Endodermal cell (in vitro differentiated cells): ENCODE results near the gene SHANK1. TPM values are rescaled to one million over a fixed set of nuclear protein-coding genes. Genes with fewer than 3 reads are reported as not detected.
"Not testable (repeated sequence)": the region's sequence is repeated elsewhere in the genome, so short reads cannot be mapped to it uniquely, and the experiment has no call there.

Experiments used
- DNase-seq: peaks from one replicate; pipeline ENCODE4 v3.0.0-alpha.2; 2017
- H3K27ac ChIP-seq: 2 replicates; pipeline ENCODE4 v1.5.1; 2013; ENCODE audit warnings: mild to moderate bottlenecking, low read depth, low read length, moderate library complexity
- H3K27me3 ChIP-seq: 2 replicates; pipeline ENCODE4 v1.6.1; 2013; ENCODE audit warnings: mild to moderate bottlenecking, low read length, moderate library complexity; ENCODE audit not compliant: insufficient read depth, control insufficient read depth, poor library complexity, severe bottlenecking
- H3K36me3 ChIP-seq: 2 replicates; pipeline ENCODE4 v1.7.0; 2013; ENCODE audit warnings: mild to moderate bottlenecking, low read length, moderate library complexity; ENCODE audit not compliant: control insufficient read depth, insufficient read depth
- H3K4me1 ChIP-seq: one replicate; pipeline ENCODE4 v1.7.0; 2013; ENCODE audit warnings: low read length; ENCODE audit not compliant: control insufficient read depth, insufficient read depth
- H3K4me3 ChIP-seq: 2 replicates; pipeline ENCODE4 v1.5.1; 2013; ENCODE audit warnings: mild to moderate bottlenecking, low read length, moderate library complexity
- H3K9ac ChIP-seq: 2 replicates; pipeline ENCODE4 v1.6.1; 2013; ENCODE audit warnings: mild to moderate bottlenecking, low read length, moderate library complexity; ENCODE audit not compliant: poor library complexity, severe bottlenecking; ENCODE audit errors: extremely low read depth
- H3K9me3 ChIP-seq: 2 replicates; pipeline ENCODE4 v1.6.1; 2013; ENCODE audit warnings: mild to moderate bottlenecking, low read length, moderate library complexity; ENCODE audit not compliant: control insufficient read depth
- H3K27ac Mint-ChIP-seq: 2 replicates; pipeline ENCODE4 v1.8.0; 2020; ENCODE audit warnings: mixed read lengths
- H3K27me3 Mint-ChIP-seq: 2 replicates; pipeline ENCODE4 v1.8.0; 2021; ENCODE audit warnings: mild to moderate bottlenecking, mixed read lengths; ENCODE audit not compliant: insufficient read depth
- H3K36me3 Mint-ChIP-seq: 2 replicates; pipeline ENCODE4 v1.8.0; 2020; ENCODE audit warnings: low read depth, mixed read lengths
- H3K4me1 Mint-ChIP-seq: 2 replicates; pipeline ENCODE4 v1.8.0; 2020; ENCODE audit warnings: mixed read lengths
- H3K4me3 Mint-ChIP-seq: 2 replicates; pipeline ENCODE4 v1.8.0; 2020; ENCODE audit warnings: mild to moderate bottlenecking, moderate library complexity, mixed read lengths
- H3K9me3 Mint-ChIP-seq: 2 replicates; pipeline ENCODE4 v1.8.0; 2020; ENCODE audit warnings: mild to moderate bottlenecking, mixed read lengths
- WGBS, 2 experiments: methylation state at CpG; one replicate each; pipeline versions ENCODE4 v1.1.5 to v1.1.7; 2013; ENCODE audit warnings: missing lambda C conversion rate in 2 of 2, mixed read lengths in 1 of 2; ENCODE audit not compliant: insufficient coverage in 1 of 2, insufficient read length in 1 of 2; 5-methylcytosine and 5-hydroxymethylcytosine counted together
- total RNA-seq, 2 donors: library from RNA; stranded (reverse); fragmentation: NEBNext Ultra II Directional in 1 of 2; extraction: Animal tissue kit (Norgen Biotek cat#: 25700) in 1 of 2; gene quantifications; 2 replicates in 1 of 2; 3 replicates in 1 of 2; pipeline ENCODE4 v1.2.1, GENCODE V29; 2021
- TF ChIP-seq, protein P1 (sequence below): fragments of 200-600 bp; sonication (generic); conservative IDR thresholded peaks from 2 replicates; pipeline ENCODE4 v1.5.0; 2021; ENCODE audit warnings: antibody characterized with exemption, mild to moderate bottlenecking

SHANK1 gene
- total RNA-seq, 2 donors from 2014 or later, result 1.6 to 1.9 TPM

DNA sequence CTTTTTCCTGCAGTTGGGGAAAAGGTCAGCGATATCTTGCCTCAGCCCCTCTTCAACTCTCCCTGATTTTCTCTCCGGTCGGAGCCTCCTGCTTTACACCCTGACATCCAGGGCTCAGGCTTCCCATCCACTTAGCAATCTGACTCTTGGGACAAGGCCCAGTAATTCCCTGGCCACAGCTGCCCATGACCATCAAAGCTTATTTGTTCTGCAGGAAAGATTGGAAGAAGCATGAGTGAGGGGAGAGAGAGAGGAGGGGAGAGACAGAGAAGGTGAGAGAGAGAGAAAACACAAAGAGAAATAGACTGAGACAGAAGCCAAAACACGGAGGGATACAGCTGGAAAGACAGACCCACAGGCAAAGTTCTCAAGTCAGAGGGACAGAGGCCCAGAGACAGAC, 93.6 kb downstream of the SHANK1 start:
- Histone ChIP-seq H3K27me3 (no peaks in the 10 kb centered on the region), H3K9me3 (no peaks in the 10 kb centered on the region), H3K27ac (no peak overlapping the region), H3K36me3 (no peaks in the 10 kb centered on the region), H3K4me1 (no peaks in the 10 kb centered on the region), H3K4me3 (no peak overlapping the region), H3K9ac (no peak overlapping the region)
- H3K4me3 Mint-ChIP-seq, result no peak overlapping the region
- no peaks in the 10 kb centered on the region for H3K4me1 Mint-ChIP-seq
- peak; percentile 18 for DNase-seq
- H3K9me3 Mint-ChIP-seq, result no peaks in the 10 kb centered on the region
- H3K36me3 Mint-ChIP-seq, result no peaks in the 10 kb centered on the region
- no peak overlapping the region for H3K27ac Mint-ChIP-seq
- H3K27me3 Mint-ChIP-seq, result peaks cover 13% of the 10 kb centered on the region
- TF ChIP-seq, protein P1, sequence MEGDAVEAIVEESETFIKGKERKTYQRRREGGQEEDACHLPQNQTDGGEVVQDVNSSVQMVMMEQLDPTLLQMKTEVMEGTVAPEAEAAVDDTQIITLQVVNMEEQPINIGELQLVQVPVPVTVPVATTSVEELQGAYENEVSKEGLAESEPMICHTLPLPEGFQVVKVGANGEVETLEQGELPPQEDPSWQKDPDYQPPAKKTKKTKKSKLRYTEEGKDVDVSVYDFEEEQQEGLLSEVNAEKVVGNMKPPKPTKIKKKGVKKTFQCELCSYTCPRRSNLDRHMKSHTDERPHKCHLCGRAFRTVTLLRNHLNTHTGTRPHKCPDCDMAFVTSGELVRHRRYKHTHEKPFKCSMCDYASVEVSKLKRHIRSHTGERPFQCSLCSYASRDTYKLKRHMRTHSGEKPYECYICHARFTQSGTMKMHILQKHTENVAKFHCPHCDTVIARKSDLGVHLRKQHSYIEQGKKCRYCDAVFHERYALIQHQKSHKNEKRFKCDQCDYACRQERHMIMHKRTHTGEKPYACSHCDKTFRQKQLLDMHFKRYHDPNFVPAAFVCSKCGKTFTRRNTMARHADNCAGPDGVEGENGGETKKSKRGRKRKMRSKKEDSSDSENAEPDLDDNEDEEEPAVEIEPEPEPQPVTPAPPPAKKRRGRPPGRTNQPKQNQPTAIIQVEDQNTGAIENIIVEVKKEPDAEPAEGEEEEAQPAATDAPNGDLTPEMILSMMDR, result no peak
- WGBS, 2 experiments, result 58 to 69% methylated on average over 2 to 4 of the region's 4 CpGs

DNA sequence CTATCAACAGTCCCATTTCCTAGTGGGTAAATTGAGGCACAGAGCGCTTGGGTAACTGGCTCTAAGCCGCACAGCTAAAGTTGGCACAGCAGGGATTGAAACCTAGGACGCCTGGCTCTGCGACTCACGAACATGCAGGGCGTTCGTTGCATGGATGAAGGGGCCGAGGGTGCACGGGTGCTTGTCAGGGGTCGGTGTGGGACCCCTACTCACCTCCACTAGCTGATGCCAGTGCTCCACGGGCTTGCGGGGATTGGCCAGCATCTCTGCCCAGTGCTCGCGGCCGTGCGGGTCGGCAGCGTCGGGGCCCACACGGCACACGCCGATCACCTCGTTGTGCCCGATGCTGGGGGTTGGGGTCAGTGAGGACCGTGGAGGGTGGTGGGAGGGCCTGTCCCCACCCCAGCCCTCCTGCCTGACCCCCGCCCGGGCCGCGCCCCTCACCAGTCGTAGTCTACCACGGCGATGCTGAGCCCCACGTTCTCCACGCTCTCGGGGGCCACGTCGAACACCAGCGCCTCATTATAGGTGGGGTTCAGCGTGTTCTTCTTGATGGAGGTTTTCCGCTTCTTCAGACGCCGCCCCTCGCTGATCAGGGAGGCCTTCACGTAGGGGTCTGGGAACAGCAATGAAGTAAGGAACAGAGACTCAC, 94.5 kb downstream of the SHANK1 start:
- TF ChIP-seq, protein P1, result no peak
- no peaks in the 10 kb centered on the region for H3K4me1 ChIP-seq
- no peaks in the 10 kb centered on the region for H3K36me3 ChIP-seq
- no peaks in the 10 kb centered on the region for H3K27me3 ChIP-seq
- H3K4me3 ChIP-seq, result no peak overlapping the region
- WGBS, 2 experiments, result 87 to 91% methylated on average over 30 to 44 of the region's 44 CpGs
- Mint-ChIP-seq H3K4me1 (no peaks in the 10 kb centered on the region), H3K4me3 (no peak overlapping the region), H3K27me3 (peaks cover 13% of the 10 kb centered on the region), H3K9me3 (no peaks in the 10 kb centered on the region), H3K36me3 (no peaks in the 10 kb centered on the region), H3K27ac (no peak overlapping the region)
- H3K27ac ChIP-seq, result no peak overlapping the region
- H3K9me3 ChIP-seq, result no peaks in the 10 kb centered on the region
- no peak overlapping the region for H3K9ac ChIP-seq
- DNase-seq, result peak; percentile 25

DNA sequence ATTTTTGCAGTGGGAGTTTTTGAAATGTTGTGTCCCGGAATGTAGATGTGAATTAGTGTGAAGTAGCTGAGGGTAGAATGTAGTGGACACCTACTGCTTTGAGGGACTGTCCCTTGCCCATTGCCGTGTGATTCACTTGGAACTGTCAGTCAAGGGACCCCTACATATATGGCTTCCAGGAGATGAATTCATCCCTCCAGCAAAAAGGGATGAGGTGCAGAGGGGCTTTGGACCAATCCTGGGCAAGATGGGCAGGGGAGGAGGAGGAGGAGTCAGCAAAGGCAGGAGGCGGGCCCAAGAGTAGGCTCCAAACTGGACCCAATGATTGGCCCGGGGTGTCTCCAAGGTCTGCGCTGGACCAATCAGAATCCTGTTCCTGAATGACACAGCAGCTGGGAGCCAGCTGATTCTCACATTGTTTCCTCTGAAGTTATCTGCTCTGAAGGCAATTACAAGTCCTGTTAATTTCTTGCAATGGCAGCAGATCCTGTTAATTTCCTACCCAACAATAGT, 99.2 kb downstream of the SHANK1 start:
- H3K36me3 ChIP-seq, H3K4me3 ChIP-seq, H3K27ac ChIP-seq, H3K9me3 ChIP-seq, H3K27ac Mint-ChIP-seq, H3K27me3 Mint-ChIP-seq, H3K9ac ChIP-seq, H3K4me1 Mint-ChIP-seq, DNase-seq, H3K4me1 ChIP-seq, H3K9me3 Mint-ChIP-seq, H3K27me3 ChIP-seq, H3K36me3 Mint-ChIP-seq, H3K4me3 Mint-ChIP-seq: not testable (repeated sequence)
- 83% methylated on average over 3 of the region's 5 CpGs; no CpG with 5 or more reads in 1 of the 2 experiments for WGBS, 2 experiments

DNA sequence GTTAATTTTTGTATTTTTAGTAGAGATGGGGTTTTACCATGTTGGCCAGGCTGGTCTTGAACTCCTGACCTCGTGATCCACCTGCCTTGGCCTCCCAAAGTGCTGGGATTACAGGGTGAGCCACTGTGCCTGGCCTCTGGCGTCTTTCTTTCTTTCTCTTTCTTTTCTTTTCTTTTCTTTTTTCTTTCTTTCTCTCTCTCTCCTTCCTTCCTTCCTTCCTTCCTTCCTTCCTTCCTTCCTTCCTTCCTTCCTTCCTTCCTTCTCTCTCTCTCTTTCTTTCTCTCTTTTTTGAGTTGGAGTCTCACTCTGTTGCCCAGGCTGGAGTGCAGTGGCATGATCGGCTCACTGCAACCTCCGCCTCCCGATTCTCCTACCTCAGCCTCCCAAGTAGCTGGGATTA, 100.4 kb downstream of the SHANK1 start:
- not testable (repeated sequence) for H3K4me1 Mint-ChIP-seq, H3K27me3 ChIP-seq, H3K36me3 ChIP-seq, H3K9me3 ChIP-seq, H3K36me3 Mint-ChIP-seq, H3K4me1 ChIP-seq, DNase-seq, H3K27ac Mint-ChIP-seq, H3K4me3 Mint-ChIP-seq, H3K9me3 Mint-ChIP-seq, H3K27me3 Mint-ChIP-seq, H3K4me3 ChIP-seq, H3K27ac ChIP-seq, H3K9ac ChIP-seq
- WGBS, 2 experiments, result 74 to 86% methylated on average over 5 of the region's 5 CpGs

DNA sequence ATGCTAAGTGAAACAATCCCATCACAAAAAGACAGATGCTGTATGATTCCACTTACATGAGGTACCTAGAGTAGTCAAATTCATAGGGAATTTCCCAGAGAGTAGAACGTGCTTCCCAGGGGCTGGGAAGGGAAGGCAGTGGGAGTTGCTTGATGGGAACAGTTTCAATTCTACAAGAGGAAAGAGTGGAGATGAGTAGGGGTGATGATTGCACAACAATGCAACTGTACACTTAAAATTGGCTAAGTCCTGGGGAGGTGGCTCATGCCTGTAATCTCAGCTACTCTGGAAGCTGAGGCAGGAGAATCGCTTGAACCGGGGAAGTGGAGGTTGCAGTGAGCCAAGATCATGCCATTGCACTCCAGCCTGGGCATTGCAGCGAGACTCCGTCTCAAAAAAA, 101.2 kb downstream of the SHANK1 start:
- not testable (repeated sequence) for H3K9me3 ChIP-seq, H3K4me3 ChIP-seq, H3K4me1 Mint-ChIP-seq, H3K27me3 ChIP-seq, DNase-seq, H3K9me3 Mint-ChIP-seq, H3K36me3 Mint-ChIP-seq, H3K36me3 ChIP-seq, H3K27ac ChIP-seq, H3K27ac Mint-ChIP-seq, H3K4me1 ChIP-seq, H3K27me3 Mint-ChIP-seq, H3K9ac ChIP-seq, H3K4me3 Mint-ChIP-seq
- 84 to 87% methylated on average over 4 of the region's 5 CpGs for WGBS, 2 experiments
